Neutrophil (primary cell): ENCODE measurements around the gene ZNF669.
A peak's percentile ranks its signal among the peaks of the same experiment; 100 is the strongest.

Experiments used
- H3K27ac ChIP-seq: fragments of 200-600 bp; sonication (generic); 2 replicates; pipeline ENCODE4 v1.5.1; 2016; ENCODE audit warnings: mild to moderate bottlenecking, moderate library complexity
- H3K27me3 ChIP-seq: fragments of 200-600 bp; sonication (generic); 2 replicates; pipeline ENCODE4 v1.6.0; 2016; ENCODE audit warnings: mild to moderate bottlenecking
- H3K36me3 ChIP-seq: fragments of 200-600 bp; sonication (generic); 2 replicates; pipeline ENCODE4 v1.5.1; 2017
- H3K4me1 ChIP-seq, 2 experiments: fragments of 200-600 bp in 1 of 2; sonication (generic) in 1 of 2; 1 replicate in 1 of 2; 2 replicates in 1 of 2; pipeline versions ENCODE4 v1.5.1 to v1.6.1; 2013 to 2016; ENCODE audit warnings: low read depth in 1 of 2, low read length in 1 of 2, mild to moderate bottlenecking in 1 of 2, moderate library complexity in 1 of 2; ENCODE audit not compliant: control insufficient read depth in 1 of 2, insufficient read depth in 1 of 2
- H3K4me3 ChIP-seq, 2 experiments: fragments of 200-600 bp in 1 of 2; sonication (generic) in 1 of 2; 1 replicate in 1 of 2; 2 replicates in 1 of 2; pipeline ENCODE4 v1.5.1; 2013 to 2016; ENCODE audit warnings: low read depth in 1 of 2, low read length in 1 of 2, mild to moderate bottlenecking in 1 of 2, moderate library complexity in 1 of 2
- H3K9me3 ChIP-seq: fragments of 200-600 bp; sonication (generic); 2 replicates; pipeline ENCODE4 v1.5.1; 2016
- CTCF ChIP-seq: fragments of 200-600 bp; sonication (generic); IDR thresholded peaks from 2 replicates; pipeline ENCODE4 v1.5.1; 2016; ENCODE audit warnings: antibody characterized with exemption

ZNF669 gene

GRCh38 chr1:247078258-247079140 lies 25.7 kb downstream of the ZNF669 start, which contains the start of gene ZNF670:
Gene ZNF670 (minus strand): TSS chr1:247078811. CDS start chr1:247078596, 215 bp downstream.
- Histone ChIP-seq H3K9me3 (no peaks in the 10 kb centered on the region), H3K27ac (peak within 1 kb of the TSS; percentile 13), H3K4me3 (peak within 1 kb of the TSS; percentile 74 to 82)

GRCh38 chr1:247077876-247078257 lies 26.3 kb downstream of the ZNF669 start:
- no peak for TF ChIP-seq CTCF
- Histone ChIP-seq H3K9me3 (no peaks in the 10 kb centered on the region), H3K4me1 (peaks cover 23% of the 10 kb centered on the region in 2 experiments), H3K27me3 (peaks cover 20% of the 10 kb centered on the region), H3K27ac (no peak overlapping the region), H3K4me3 (peak overlapping the region; percentile 74 to 82), H3K36me3 (no peaks in the 10 kb centered on the region)

More at GRCh38 chr1:247078258-247079140, 25.7 kb downstream of the ZNF669 start, which contains the start of gene ZNF670:
- no peak for TF ChIP-seq CTCF
- Histone ChIP-seq H3K4me1 (peaks cover 23% of the 10 kb centered on the region in 2 experiments), H3K36me3 (no peaks in the 10 kb centered on the region), H3K27me3 (peaks cover 20% of the 10 kb centered on the region)

GRCh38 chr1:247077213-247077612 lies 26.9 kb downstream of the ZNF669 start:
- no peaks in the 10 kb centered on the region for H3K9me3 ChIP-seq
- H3K4me1 ChIP-seq = peaks cover 23% of the 10 kb centered on the region in 2 experiments
- no peaks in the 10 kb centered on the region for H3K36me3 ChIP-seq
- TF ChIP-seq CTCF = no peak
- H3K4me3 ChIP-seq = no peak overlapping the region
- peaks cover 20% of the 10 kb centered on the region for H3K27me3 ChIP-seq
- H3K27ac ChIP-seq = no peak overlapping the region

GRCh38 chr1:247070645-247071044 lies 33.5 kb downstream of the ZNF669 start:
- Histone ChIP-seq H3K27me3 (no peaks in the 10 kb centered on the region), H3K4me3 (no peak overlapping the region), H3K36me3 (no peaks in the 10 kb centered on the region), H3K9me3 (no peaks in the 10 kb centered on the region), H3K27ac (no peak overlapping the region), H3K4me1 (no peaks in the 10 kb centered on the region)
- no peak for TF ChIP-seq CTCF

GRCh38 chr1:247064304-247064703 lies 39.9 kb downstream of the ZNF669 start:
- Histone ChIP-seq H3K9me3 (peaks cover 14% of the 10 kb centered on the region), H3K4me3 (no peak overlapping the region), H3K36me3 (no peaks in the 10 kb centered on the region), H3K27ac (no peak overlapping the region), H3K27me3 (no peaks in the 10 kb centered on the region), H3K4me1 (no peaks in the 10 kb centered on the region)
- TF ChIP-seq CTCF = no peak
